Cardiac atrium fibroblast (primary cell): ENCODE data around the gene NGF. TPM values are rescaled to one million over a fixed set of nuclear protein-coding genes. Genes with fewer than 3 reads are reported as not detected.

Experiments
- total RNA-seq: library from RNA; depleted of rRNA; stranded (reverse); fragments of >200 nt; gene quantifications from 2 replicates; pipeline ENCODE4 v1.2.3, GENCODE V29; 2015

NGF gene
- 13.7 and 24.3 TPM in 2 replicates for total RNA-seq

DNA sequence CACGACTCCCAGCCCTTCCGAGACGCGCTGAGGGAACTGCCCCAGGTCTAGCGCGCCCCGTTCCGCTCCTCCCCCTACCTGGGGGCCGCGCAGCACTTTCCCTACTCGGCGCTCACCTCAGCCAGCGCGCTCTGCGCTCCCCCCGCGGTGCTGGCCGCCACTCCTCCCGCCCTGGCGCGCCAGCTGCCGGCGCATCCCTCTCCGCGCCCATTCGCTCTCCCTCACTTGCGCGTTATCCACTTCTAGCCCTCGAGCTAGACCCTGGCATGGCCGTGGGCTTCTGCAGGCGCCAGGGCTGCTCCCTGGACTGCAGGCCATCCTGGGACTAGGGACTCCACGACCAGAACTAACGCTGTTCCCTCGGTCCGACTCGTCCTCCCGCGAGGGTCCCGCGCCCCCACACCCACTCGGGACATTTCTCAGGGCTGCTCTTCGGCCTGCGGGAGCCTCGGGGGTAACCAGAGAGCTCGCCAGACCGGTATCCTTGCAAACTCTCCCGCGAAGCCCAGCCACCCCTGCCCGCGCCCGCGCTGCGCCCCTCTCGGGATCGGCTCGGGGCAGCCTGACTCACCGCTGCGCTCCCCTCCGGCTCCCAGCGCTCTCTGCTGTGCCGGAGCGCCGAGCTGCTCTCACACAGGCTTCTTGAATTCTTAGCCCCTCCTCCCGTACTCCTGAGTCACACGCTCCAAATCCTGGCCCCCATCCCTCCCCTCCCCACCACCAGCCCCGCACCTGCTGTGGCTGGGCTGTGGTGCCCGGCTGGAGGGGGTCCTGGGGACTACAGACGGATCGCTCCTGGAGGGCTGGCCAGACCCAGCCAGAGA is at the start of gene NGF:
TSS of gene NGF (minus strand) at position 617 of the 824 bp plus-strand sequence. CDS start 51,454 bp downstream, outside the sequence.

Other genes with a start within 250 kb of the NGF start
- 0.16 TPM in 1 of 2 replicates, not detected in the other for gene TSPAN2, start 248.7 kb downstream of the NGF start, total RNA-seq